H1 (cell line): ENCODE results near the gene SPTBN1. TPM values are rescaled to one million over a fixed set of nuclear protein-coding genes. Genes with fewer than 3 reads are reported as not detected.

ENCODE experiments used
- BACH1 ChIP-seq: IDR thresholded peaks from 2 replicates; pipeline ENCODE4 v1.6.1; 2012; ENCODE audit warnings: low read length, improper control_type of control experiment
- BRCA1 ChIP-seq: IDR thresholded peaks from 2 replicates; pipeline ENCODE4 v1.6.1; 2012; ENCODE audit warnings: low read depth, low read length, improper control_type of control experiment
- CHD1 ChIP-seq: IDR thresholded peaks from 2 replicates; pipeline ENCODE4 v1.6.1; 2012; ENCODE audit warnings: low read depth, low read length, improper control_type of control experiment
- HDAC2 ChIP-seq, 2 experiments: fragments of 300-600 bp in 1 of 2; sonication (generic) in 1 of 2; IDR thresholded peaks; 2 replicates each; pipeline ENCODE4 v1.6.1; 2011 to 2012; ENCODE audit warnings: low read depth in 2 of 2, low read length in 2 of 2, mild to moderate bottlenecking in 2 of 2, moderate library complexity in 2 of 2, borderline replicate concordance in 1 of 2, inconsistent platforms in 1 of 2
- JUN ChIP-seq: IDR thresholded peaks from 2 replicates; pipeline ENCODE4 v1.6.1; 2011; ENCODE audit warnings: low read depth, mild to moderate bottlenecking, improper control_type of control experiment, low read length
- JUND ChIP-seq: IDR thresholded peaks from 2 replicates; pipeline ENCODE4 v1.6.1; 2011; ENCODE audit warnings: mild to moderate bottlenecking, improper control_type of control experiment, low read length
- MAFK ChIP-seq: IDR thresholded peaks from 2 replicates; pipeline ENCODE4 v1.6.1; 2012; ENCODE audit warnings: low read depth, mild to moderate bottlenecking, improper control_type of control experiment, low read length
- PHF8 ChIP-seq: fragments of 200-600 bp; sonication (generic); conservative IDR thresholded peaks from 2 replicates; pipeline ENCODE4 v1.7.1; 2012; ENCODE audit warnings: low read depth, mild to moderate bottlenecking, inconsistent platforms, low read length, moderate library complexity
- POLR2A ChIP-seq, 2 experiments: IDR thresholded peaks; 1 replicate in 1 of 2; 2 replicates in 1 of 2; pipeline ENCODE4 v1.6.1; 2011; ENCODE audit warnings: low read depth in 2 of 2, low read length in 2 of 2, mild to moderate bottlenecking in 2 of 2; ENCODE audit errors: control extremely low read depth in 1 of 2
- polyA plus RNA-seq, 7 experiments: library from polyadenylated mRNA; depleted of rRNA in 3 of 7; stranded (reverse) in 5 of 7; unstranded in 2 of 7; fragments of >200 nt in 5 of 7; fragments of 200-250 nt in 2 of 7; gene quantifications; 1 replicate in 5 of 7; 2 replicates in 1 of 7; 4 replicates in 1 of 7; pipeline versions ENCODE4 v1.2.1 to v1.2.3, GENCODE V29; 2011 to 2013; ENCODE audit warnings: missing spikeins in 2 of 7, mixed read lengths in 2 of 7
- total RNA-seq: library from RNA; stranded (reverse); fragmentation: NEBNext Ultra II Directional; extraction: Animal tissue kit (Norgen Biotek cat#: 25700); gene quantifications from 2 replicates; pipeline ENCODE4 v1.2.1, GENCODE V29; 2021

The SPTBN1 gene
- total and polyA plus RNA-seq, 2 of the 8 experiments (the other 6 are each of a cell fraction or from before 2014, with no cell fraction given), result 31.8 to 180 TPM

- TF ChIP-seq MAFK (no peak), BRCA1 (no peak), PHF8 (no peak), POLR2A (IDR thresholded peaks at IDR 0.05; ENCODE audit: control extremely low read depth in 1 of 2, low read depth in 2 of 2, low read length in 2 of 2) (no peak), JUND (no peak), JUN (no peak), HDAC2 (IDR thresholded peaks at IDR 0.05; ENCODE audit: borderline replicate concordance in 1 of 2, low read depth in 2 of 2, low read length in 2 of 2) (no peak), CHD1 (no peak), BACH1 (no peak)
These were observed 197.6 kb downstream of the SPTBN1 start (continued) for GRCh38 chr2:54653572-54654204.
